Loucy (cell line): ENCODE results near the gene TTC39B.

Source experiments
- CTCF ChIP-seq: fragments of 200-600 bp; sonication (generic); conservative IDR thresholded peaks from 2 replicates; pipeline ENCODE4 v1.5.1; 2014; ENCODE audit warnings: mild to moderate bottlenecking, antibody characterized with exemption, low read length
- EZH2phosphoT487 ChIP-seq: fragments of 200-600 bp; IDR thresholded peaks from 2 replicates; pipeline ENCODE4 v1.6.1; 2018; ENCODE audit warnings: antibody characterized with exemption, mild to moderate bottlenecking, moderate library complexity, borderline replicate concordance

- TF ChIP-seq CTCF (no peak), EZH2phosphoT487 (no peak)
Measured at GRCh38 chr9:15306068-15306756, 804 bp downstream of the TTC39B start.
